HCT116 (cell line): ENCODE measurements around the gene WWP2. TPM values are rescaled to one million over a fixed set of nuclear protein-coding genes. Genes with fewer than 3 reads are reported as not detected.

Experiments
- ATAC-seq: fragments of 200-7000 bp; cut with Tn5 transposase; 2 replicates; pipeline ENCODE4 v1.9.1; 2020; ENCODE audit warnings: mild to moderate bottlenecking, moderate library complexity
- BruUV-seq: library from RNA; stranded (reverse); fragments of 400-500 nt; replicated peaks from 2 replicates; lab custom pipeline; 2021; lab: Mats Ljungman, UMichigan
- CTCF ChIA-PET: fragments of 300-600 bp; sonication (Branson Sonifier 250); formaldehyde crosslinking; loops from one replicate; lab custom pipeline; 2021; ENCODE audit warnings: antibody characterized with exemption; lab: Charles Lee
- POLR2A ChIA-PET: fragments of 300-600, 350-600 bp; sonication (Branson Sonifier 250); formaldehyde crosslinking; loops from one replicate; lab custom pipeline; 2021; ENCODE audit warnings: antibody characterized with exemption; lab: Charles Lee
- RAD21 ChIA-PET, 2 experiments: fragments of 300-600 bp; sonication (Branson Sonifier 250); formaldehyde crosslinking; loops; one replicate each; lab custom pipeline; 2023; ENCODE audit warnings: low total read pairs in 2 of 2; ENCODE audit not compliant: uncharacterized antibody in 2 of 2, unreplicated experiment in 2 of 2, low non-redundant PET in 1 of 2; lab: Charles Lee
- DNase-seq: peaks from one replicate; pipeline ENCODE4 v3.0.0-alpha.2; 2010; ENCODE audit warnings: low read depth, low spot score
- H2AFZ ChIP-seq: fragments of 200-600 bp; shearing (Covaris generic), sonication (generic); 2 replicates; pipeline ENCODE4 v1.6.1; 2017; ENCODE audit warnings: low read depth, mixed run types, mixed read lengths, antibody characterized with exemption, low read length; ENCODE audit not compliant: poor library complexity, severe bottlenecking
- H3K27ac ChIP-seq: 2 replicates; pipeline ENCODE4 v1.5.1; 2012; ENCODE audit warnings: low read depth, low read length
- H3K27me3 ChIP-seq: fragments of 200-600 bp; sonication (generic); 2 replicates; pipeline ENCODE4 v1.6.1; 2016; ENCODE audit warnings: mixed run types, low read length, mixed read lengths; ENCODE audit not compliant: insufficient read depth
- H3K36me3 ChIP-seq, 2 experiments: fragments of 200-500 bp in 1 of 2; fragments of 200-600 bp in 1 of 2; sonication (Bioruptor generic) in 1 of 2; sonication (generic) in 1 of 2; 2 replicates each; pipeline versions ENCODE4 v1.5.1 to v1.6.1; 2014 to 2016; ENCODE audit warnings: low read length in 2 of 2, inconsistent platforms in 1 of 2, mixed read lengths in 1 of 2, mixed run types in 1 of 2; ENCODE audit not compliant: insufficient read depth in 2 of 2, control insufficient read depth in 1 of 2
- H3K4me1 ChIP-seq, 2 experiments: fragments of 200-600 bp in 1 of 2; sonication (generic) in 1 of 2; 2 replicates each; pipeline versions ENCODE4 v1.5.1 to v1.6.1; 2012 to 2017; ENCODE audit warnings: low read length in 2 of 2, inconsistent platforms in 1 of 2, mild to moderate bottlenecking in 1 of 2, mixed read lengths in 1 of 2, mixed run types in 1 of 2, moderate library complexity in 1 of 2; ENCODE audit not compliant: insufficient read depth in 2 of 2, control insufficient read depth in 1 of 2
- H3K4me2 ChIP-seq: fragments of 200-600 bp; sonication (generic); 2 replicates; pipeline ENCODE4 v1.6.1; 2017; ENCODE audit warnings: mixed run types, low read length, mixed read lengths
- H3K4me3 ChIP-seq, 2 experiments: fragments of 200-600 bp in 1 of 2; sonication (generic) in 1 of 2; replicated peaks in 1 of 2; 2 replicates each; pipeline ENCODE4 v1.5.1; 2011 to 2016; ENCODE audit warnings: low read length in 2 of 2, control low read depth in 1 of 2, low read depth in 1 of 2, mild to moderate bottlenecking in 1 of 2, mixed read lengths in 1 of 2, mixed run types in 1 of 2
- H3K79me2 ChIP-seq: fragments of 200-600 bp; sonication (generic); 2 replicates; pipeline ENCODE4 v1.6.1; 2017; ENCODE audit warnings: mild to moderate bottlenecking, mixed run types, low read length, moderate library complexity, mixed read lengths; ENCODE audit not compliant: insufficient read depth
- H3K9ac ChIP-seq: fragments of 200-600 bp; sonication (generic); 2 replicates; pipeline ENCODE4 v1.6.1; 2016; ENCODE audit warnings: low read length, mixed read lengths
- H3K9me2 ChIP-seq: fragments of 200-600 bp; sonication (generic), shearing (Covaris generic); 2 replicates; pipeline ENCODE4 v1.6.1; 2017; ENCODE audit warnings: mixed run types, mild to moderate bottlenecking, moderate library complexity; ENCODE audit not compliant: insufficient read depth
- H3K9me3 ChIP-seq, 2 experiments: fragments of 200-500 bp in 1 of 2; fragments of 200-600 bp in 1 of 2; sonication (Bioruptor generic) in 1 of 2; sonication (generic) in 1 of 2; 2 replicates each; pipeline ENCODE4 v1.6.1; 2014 to 2017; ENCODE audit warnings: low read length in 2 of 2, mixed read lengths in 2 of 2, inconsistent platforms in 1 of 2, low read depth in 1 of 2, mild to moderate bottlenecking in 1 of 2, mixed run types in 1 of 2, moderate library complexity in 1 of 2; ENCODE audit not compliant: control insufficient read depth in 1 of 2, insufficient read depth in 1 of 2
- H4K20me1 ChIP-seq: fragments of 200-600 bp; sonication (generic), shearing (Covaris generic); 2 replicates; pipeline ENCODE4 v1.6.1; 2017; ENCODE audit warnings: mixed run types, mild to moderate bottlenecking, moderate library complexity; ENCODE audit not compliant: insufficient read depth
- CBX3 ChIP-seq: IDR thresholded peaks from 2 replicates; pipeline ENCODE4 v1.6.1; 2012; ENCODE audit warnings: low read depth
- CEBPB ChIP-seq: IDR thresholded peaks from 2 replicates; pipeline ENCODE4 v1.6.1; 2012; ENCODE audit warnings: low read depth
- EGR1 ChIP-seq: IDR thresholded peaks from 2 replicates; pipeline ENCODE4 v1.6.1; 2012; ENCODE audit warnings: low read depth
- ELF1 ChIP-seq: IDR thresholded peaks from 2 replicates; pipeline ENCODE4 v1.6.1; 2012; ENCODE audit warnings: low read depth, borderline replicate concordance
- EZH2 ChIP-seq: fragments of 200-600 bp; sonication (generic); IDR thresholded peaks from 2 replicates; pipeline ENCODE4 v1.6.1; 2017; ENCODE audit warnings: antibody characterized with exemption, mixed run types
- EZH2phosphoT487 ChIP-seq: fragments of 200-600 bp; IDR thresholded peaks from 2 replicates; pipeline ENCODE4 v1.6.1; 2018; ENCODE audit warnings: antibody characterized with exemption, borderline replicate concordance
- JUND ChIP-seq: IDR thresholded peaks from 2 replicates; pipeline ENCODE4 v1.6.1; 2012
- POLR2A ChIP-seq: IDR thresholded peaks from 2 replicates; pipeline ENCODE4 v1.7.0; 2011; ENCODE audit warnings: borderline replicate concordance; ENCODE audit not compliant: insufficient read depth, insufficient read length; ENCODE audit errors: extremely low read depth
- POLR2AphosphoS5 ChIP-seq: IDR thresholded peaks from 2 replicates; pipeline ENCODE4 v1.6.1; 2011; ENCODE audit warnings: mild to moderate bottlenecking, low read depth, low read length, moderate library complexity
- RAD21 ChIP-seq: IDR thresholded peaks from 2 replicates; pipeline ENCODE4 v1.6.1; 2012; ENCODE audit warnings: low read depth, mild to moderate bottlenecking
- SP1 ChIP-seq: IDR thresholded peaks from 2 replicates; pipeline ENCODE4 v1.6.1; 2012; ENCODE audit warnings: low read depth
- SRF ChIP-seq: IDR thresholded peaks from 2 replicates; pipeline ENCODE4 v1.6.1; 2012; ENCODE audit warnings: low read depth
- TCF7L2 ChIP-seq: IDR thresholded peaks from 2 replicates; pipeline ENCODE4 v1.7.0; 2011; ENCODE audit warnings: borderline replicate concordance, inconsistent platforms; ENCODE audit not compliant: insufficient read depth, insufficient read length; ENCODE audit errors: extremely low read depth
- ZFX ChIP-seq: fragments of 450-650 bp; IDR thresholded peaks from 2 replicates; pipeline ENCODE4 v1.6.1; 2017
- ZNF274 ChIP-seq: fragments of 200-500 bp; sonication (Bioruptor generic); IDR thresholded peaks from 2 replicates; pipeline ENCODE4 v1.6.1; 2014; ENCODE audit warnings: mild to moderate bottlenecking, low read depth, low read length, inconsistent platforms
- intact Hi-C: fragments of 100-400 bp; cut with micrococcal nuclease; formaldehyde crosslinking; loops from 2 replicates; pipeline ENCODE4 v1.10.0; 2022
- total RNA-seq: library from RNA; stranded (reverse); gene quantifications from one replicate; pipeline ENCODE4 v1.2.1, GENCODE V29; 2021; ENCODE audit not compliant: unreplicated experiment
- TF ChIP-seq, protein P1 (sequence below), 3 experiments: fragments of 200-600 bp in 1 of 3; sonication (generic) in 1 of 3; IDR thresholded peaks in 2 of 3; conservative IDR thresholded peaks in 1 of 3; 2 replicates each; pipeline ENCODE4 v1.5.1; 2012 to 2017; ENCODE audit warnings: low read depth in 2 of 3, low read length in 2 of 3, antibody characterized with exemption in 1 of 3, borderline replicate concordance in 1 of 3, control low read depth in 1 of 3, mild to moderate bottlenecking in 1 of 3, mixed read lengths in 1 of 3, mixed run types in 1 of 3, moderate library complexity in 1 of 3; ENCODE audit not compliant: insufficient read depth in 1 of 3
- TF ChIP-seq, protein P2 (sequence below): IDR thresholded peaks from 2 replicates; pipeline ENCODE4 v1.6.1; 2012; ENCODE audit warnings: low read depth
- TF ChIP-seq, protein P3 (sequence below): IDR thresholded peaks from 2 replicates; pipeline ENCODE4 v1.6.1; 2012
- TF ChIP-seq, protein P4 (sequence below): IDR thresholded peaks from 2 replicates; pipeline ENCODE4 v1.6.1; 2012
- TF ChIP-seq, protein P5 (sequence below): IDR thresholded peaks from 2 replicates; pipeline ENCODE4 v1.6.1; 2011; ENCODE audit warnings: mild to moderate bottlenecking, low read length, moderate library complexity; ENCODE audit not compliant: insufficient replicate concordance; ENCODE audit errors: extremely low read depth

Gene WWP2
- total RNA-seq, 1 experiment from 2014 or later, result 44.2 TPM

DNA sequence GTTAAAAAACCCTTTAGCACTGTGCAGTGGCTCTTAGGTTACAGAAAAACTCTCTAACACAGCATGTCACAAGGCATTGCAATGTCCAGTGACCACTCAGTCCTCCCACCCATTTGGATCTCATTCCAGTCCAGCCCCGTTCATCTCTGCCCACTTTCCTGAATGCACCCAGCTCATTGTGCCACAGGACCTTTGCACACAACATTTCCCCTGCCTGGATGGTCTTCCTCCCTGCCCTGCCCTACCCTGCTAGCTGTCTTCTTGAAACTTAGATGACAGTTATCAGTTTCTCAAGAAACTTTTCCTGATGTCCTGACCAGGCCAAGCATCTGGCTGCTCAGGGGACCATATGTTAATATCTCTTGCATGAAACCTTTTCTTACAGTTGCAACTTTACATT lies 67.2 kb downstream of the WWP2 start:
- Histone ChIP-seq H4K20me1 (no peaks in the 10 kb centered on the region), H2AFZ (no peak overlapping the region)

More for the DNA sequence above, 67.2 kb downstream of the WWP2 start:
- ChIA-PET POLR2A (no interaction called here), CTCF (no interaction called here), RAD21 (no interaction called here)
- no peak overlapping the region for H3K9ac ChIP-seq
- no peaks in the 10 kb centered on the region; a peak in 1 of 4 replicates for H3K36me3 ChIP-seq
- no peaks in the 10 kb centered on the region for H3K9me3 ChIP-seq
- ATAC-seq (no peak), DNase-seq (no peak)
- no peaks in the 10 kb centered on the region for H3K27me3 ChIP-seq
- H3K27ac ChIP-seq, result no peak overlapping the region
- H3K9me2 ChIP-seq, result no peaks in the 10 kb centered on the region
- no peak overlapping the region for H3K4me2 ChIP-seq
- peaks cover 6 to 8% of the 10 kb centered on the region in 2 experiments; a peak in 3 of 4 replicates for H3K4me1 ChIP-seq
- intact Hi-C loops, result no loop called here
- no peak overlapping the region for H3K4me3 ChIP-seq
- no peak for TF ChIP-seq ZNF274
- TF ChIP-seq, protein P1, sequence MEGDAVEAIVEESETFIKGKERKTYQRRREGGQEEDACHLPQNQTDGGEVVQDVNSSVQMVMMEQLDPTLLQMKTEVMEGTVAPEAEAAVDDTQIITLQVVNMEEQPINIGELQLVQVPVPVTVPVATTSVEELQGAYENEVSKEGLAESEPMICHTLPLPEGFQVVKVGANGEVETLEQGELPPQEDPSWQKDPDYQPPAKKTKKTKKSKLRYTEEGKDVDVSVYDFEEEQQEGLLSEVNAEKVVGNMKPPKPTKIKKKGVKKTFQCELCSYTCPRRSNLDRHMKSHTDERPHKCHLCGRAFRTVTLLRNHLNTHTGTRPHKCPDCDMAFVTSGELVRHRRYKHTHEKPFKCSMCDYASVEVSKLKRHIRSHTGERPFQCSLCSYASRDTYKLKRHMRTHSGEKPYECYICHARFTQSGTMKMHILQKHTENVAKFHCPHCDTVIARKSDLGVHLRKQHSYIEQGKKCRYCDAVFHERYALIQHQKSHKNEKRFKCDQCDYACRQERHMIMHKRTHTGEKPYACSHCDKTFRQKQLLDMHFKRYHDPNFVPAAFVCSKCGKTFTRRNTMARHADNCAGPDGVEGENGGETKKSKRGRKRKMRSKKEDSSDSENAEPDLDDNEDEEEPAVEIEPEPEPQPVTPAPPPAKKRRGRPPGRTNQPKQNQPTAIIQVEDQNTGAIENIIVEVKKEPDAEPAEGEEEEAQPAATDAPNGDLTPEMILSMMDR (IDR thresholded peaks at IDR 0.05 in 2 of 3, conservative IDR thresholded peaks at IDR 0.05 in 1 of 3; ENCODE audit: borderline replicate concordance in 1 of 3, insufficient read depth in 1 of 3, low read depth in 2 of 3, low read length in 2 of 3), result no peak
- TF ChIP-seq EZH2phosphoT487, result no peak
- TF ChIP-seq ELF1, result no peak
- TF ChIP-seq, protein P2, sequence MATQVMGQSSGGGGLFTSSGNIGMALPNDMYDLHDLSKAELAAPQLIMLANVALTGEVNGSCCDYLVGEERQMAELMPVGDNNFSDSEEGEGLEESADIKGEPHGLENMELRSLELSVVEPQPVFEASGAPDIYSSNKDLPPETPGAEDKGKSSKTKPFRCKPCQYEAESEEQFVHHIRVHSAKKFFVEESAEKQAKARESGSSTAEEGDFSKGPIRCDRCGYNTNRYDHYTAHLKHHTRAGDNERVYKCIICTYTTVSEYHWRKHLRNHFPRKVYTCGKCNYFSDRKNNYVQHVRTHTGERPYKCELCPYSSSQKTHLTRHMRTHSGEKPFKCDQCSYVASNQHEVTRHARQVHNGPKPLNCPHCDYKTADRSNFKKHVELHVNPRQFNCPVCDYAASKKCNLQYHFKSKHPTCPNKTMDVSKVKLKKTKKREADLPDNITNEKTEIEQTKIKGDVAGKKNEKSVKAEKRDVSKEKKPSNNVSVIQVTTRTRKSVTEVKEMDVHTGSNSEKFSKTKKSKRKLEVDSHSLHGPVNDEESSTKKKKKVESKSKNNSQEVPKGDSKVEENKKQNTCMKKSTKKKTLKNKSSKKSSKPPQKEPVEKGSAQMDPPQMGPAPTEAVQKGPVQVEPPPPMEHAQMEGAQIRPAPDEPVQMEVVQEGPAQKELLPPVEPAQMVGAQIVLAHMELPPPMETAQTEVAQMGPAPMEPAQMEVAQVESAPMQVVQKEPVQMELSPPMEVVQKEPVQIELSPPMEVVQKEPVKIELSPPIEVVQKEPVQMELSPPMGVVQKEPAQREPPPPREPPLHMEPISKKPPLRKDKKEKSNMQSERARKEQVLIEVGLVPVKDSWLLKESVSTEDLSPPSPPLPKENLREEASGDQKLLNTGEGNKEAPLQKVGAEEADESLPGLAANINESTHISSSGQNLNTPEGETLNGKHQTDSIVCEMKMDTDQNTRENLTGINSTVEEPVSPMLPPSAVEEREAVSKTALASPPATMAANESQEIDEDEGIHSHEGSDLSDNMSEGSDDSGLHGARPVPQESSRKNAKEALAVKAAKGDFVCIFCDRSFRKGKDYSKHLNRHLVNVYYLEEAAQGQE, result no peak
- TF ChIP-seq CEBPB, result no peak
- no peak for TF ChIP-seq POLR2AphosphoS5
- TF ChIP-seq, protein P3, sequence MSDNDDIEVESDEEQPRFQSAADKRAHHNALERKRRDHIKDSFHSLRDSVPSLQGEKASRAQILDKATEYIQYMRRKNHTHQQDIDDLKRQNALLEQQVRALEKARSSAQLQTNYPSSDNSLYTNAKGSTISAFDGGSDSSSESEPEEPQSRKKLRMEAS, result no peak
- no peak for TF ChIP-seq EGR1
- TF ChIP-seq ZFX, result no peak
- no peak for TF ChIP-seq TCF7L2
- no peak for TF ChIP-seq RAD21
- no peak for TF ChIP-seq EZH2
- TF ChIP-seq SRF, result no peak
- no peak for TF ChIP-seq JUND
- TF ChIP-seq CBX3, result no peak
- TF ChIP-seq SP1, result no peak
- no peak for TF ChIP-seq POLR2A
- TF ChIP-seq, protein P4, sequence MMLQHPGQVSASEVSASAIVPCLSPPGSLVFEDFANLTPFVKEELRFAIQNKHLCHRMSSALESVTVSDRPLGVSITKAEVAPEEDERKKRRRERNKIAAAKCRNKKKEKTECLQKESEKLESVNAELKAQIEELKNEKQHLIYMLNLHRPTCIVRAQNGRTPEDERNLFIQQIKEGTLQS, result no peak
- TF ChIP-seq, protein P5, sequence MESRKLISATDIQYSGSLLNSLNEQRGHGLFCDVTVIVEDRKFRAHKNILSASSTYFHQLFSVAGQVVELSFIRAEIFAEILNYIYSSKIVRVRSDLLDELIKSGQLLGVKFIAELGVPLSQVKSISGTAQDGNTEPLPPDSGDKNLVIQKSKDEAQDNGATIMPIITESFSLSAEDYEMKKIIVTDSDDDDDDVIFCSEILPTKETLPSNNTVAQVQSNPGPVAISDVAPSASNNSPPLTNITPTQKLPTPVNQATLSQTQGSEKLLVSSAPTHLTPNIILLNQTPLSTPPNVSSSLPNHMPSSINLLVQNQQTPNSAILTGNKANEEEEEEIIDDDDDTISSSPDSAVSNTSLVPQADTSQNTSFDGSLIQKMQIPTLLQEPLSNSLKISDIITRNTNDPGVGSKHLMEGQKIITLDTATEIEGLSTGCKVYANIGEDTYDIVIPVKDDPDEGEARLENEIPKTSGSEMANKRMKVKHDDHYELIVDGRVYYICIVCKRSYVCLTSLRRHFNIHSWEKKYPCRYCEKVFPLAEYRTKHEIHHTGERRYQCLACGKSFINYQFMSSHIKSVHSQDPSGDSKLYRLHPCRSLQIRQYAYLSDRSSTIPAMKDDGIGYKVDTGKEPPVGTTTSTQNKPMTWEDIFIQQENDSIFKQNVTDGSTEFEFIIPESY, result no peak
- no peaks in the 10 kb centered on the region for H3K79me2 ChIP-seq
- BruUV-seq, result no TSS peak
